Measurements from ENCODE around the gene ASPN.

Gene ASPN

DNA sequence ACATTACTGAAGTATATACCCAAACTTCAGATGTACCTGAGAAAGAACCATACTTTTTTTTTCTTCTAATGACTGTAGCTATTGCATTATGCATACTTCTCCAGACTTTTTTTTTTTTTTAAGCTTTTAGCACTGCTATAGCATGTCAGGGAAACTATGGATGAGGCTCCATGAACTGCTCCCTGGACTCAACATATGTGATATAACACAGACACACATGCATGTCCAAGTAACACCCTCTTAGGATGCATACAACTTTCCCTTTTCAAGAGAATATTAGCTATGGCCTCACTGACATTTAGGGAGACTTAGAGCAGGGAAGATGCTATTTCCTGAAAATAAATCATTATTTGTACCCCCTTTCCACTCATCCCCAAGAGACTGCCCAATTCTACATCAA lies 499 bp upstream of the ASPN start:
- TF ChIP-seq, protein P1, sequence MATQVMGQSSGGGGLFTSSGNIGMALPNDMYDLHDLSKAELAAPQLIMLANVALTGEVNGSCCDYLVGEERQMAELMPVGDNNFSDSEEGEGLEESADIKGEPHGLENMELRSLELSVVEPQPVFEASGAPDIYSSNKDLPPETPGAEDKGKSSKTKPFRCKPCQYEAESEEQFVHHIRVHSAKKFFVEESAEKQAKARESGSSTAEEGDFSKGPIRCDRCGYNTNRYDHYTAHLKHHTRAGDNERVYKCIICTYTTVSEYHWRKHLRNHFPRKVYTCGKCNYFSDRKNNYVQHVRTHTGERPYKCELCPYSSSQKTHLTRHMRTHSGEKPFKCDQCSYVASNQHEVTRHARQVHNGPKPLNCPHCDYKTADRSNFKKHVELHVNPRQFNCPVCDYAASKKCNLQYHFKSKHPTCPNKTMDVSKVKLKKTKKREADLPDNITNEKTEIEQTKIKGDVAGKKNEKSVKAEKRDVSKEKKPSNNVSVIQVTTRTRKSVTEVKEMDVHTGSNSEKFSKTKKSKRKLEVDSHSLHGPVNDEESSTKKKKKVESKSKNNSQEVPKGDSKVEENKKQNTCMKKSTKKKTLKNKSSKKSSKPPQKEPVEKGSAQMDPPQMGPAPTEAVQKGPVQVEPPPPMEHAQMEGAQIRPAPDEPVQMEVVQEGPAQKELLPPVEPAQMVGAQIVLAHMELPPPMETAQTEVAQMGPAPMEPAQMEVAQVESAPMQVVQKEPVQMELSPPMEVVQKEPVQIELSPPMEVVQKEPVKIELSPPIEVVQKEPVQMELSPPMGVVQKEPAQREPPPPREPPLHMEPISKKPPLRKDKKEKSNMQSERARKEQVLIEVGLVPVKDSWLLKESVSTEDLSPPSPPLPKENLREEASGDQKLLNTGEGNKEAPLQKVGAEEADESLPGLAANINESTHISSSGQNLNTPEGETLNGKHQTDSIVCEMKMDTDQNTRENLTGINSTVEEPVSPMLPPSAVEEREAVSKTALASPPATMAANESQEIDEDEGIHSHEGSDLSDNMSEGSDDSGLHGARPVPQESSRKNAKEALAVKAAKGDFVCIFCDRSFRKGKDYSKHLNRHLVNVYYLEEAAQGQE (IDR thresholded peaks at IDR 0.05; ENCODE audit: insufficient read depth in 1 of 2, low read depth in 2 of 2, low read length in 2 of 2), result no peak
- TF ChIP-seq POLR2AphosphoS5 (IDR thresholded peaks at IDR 0.05; ENCODE audit: low read depth, low read length) (no peak), TAF1 (IDR thresholded peaks at IDR 0.05; ENCODE audit: borderline replicate concordance, insufficient read depth, low read length) (no peak), SIN3A (IDR thresholded peaks at IDR 0.05; ENCODE audit: borderline replicate concordance, insufficient read depth, low read length) (no peak), FOXP2 (optimal IDR thresholded peaks at IDR 0.05; ENCODE audit: borderline replicate concordance, extremely low read depth, extremely low read length, insufficient read depth) (no peak)

GRCh38 chr9:92480986-92481633 lies 1.2 kb downstream of the ASPN start:
- no peak for TF ChIP-seq FOXP2 (optimal IDR thresholded peaks at IDR 0.05; ENCODE audit: borderline replicate concordance, extremely low read depth, extremely low read length, insufficient read depth)
- TF ChIP-seq TAF1 (IDR thresholded peaks at IDR 0.05; ENCODE audit: borderline replicate concordance, insufficient read depth, low read length), result no peak
- TF ChIP-seq POLR2AphosphoS5 (IDR thresholded peaks at IDR 0.05; ENCODE audit: low read depth, low read length), result no peak

DNA sequence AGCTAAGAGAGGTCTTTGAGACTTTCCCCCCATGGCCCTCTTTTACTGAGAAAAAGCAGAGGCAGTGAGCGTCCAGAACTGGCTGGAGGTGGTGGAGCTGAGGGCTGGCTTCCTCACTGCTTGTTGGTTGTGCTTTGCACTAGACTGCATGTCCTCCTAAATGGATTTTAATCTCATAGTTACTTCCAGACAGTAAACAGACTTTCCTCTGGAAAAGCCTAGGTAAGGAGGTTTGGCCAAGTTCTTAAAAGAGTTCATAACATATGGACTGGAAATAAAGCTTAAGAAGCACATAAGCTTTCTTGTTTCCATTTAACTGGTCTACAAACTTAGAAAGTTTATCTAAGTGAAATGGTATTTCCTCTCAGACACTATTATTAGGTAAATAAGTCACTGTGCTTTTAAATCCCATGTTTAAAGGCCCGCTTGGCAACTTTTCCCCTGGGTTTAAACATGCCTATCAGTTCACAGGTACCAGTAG lies 2.0 kb downstream of the ASPN start:
- TF ChIP-seq SIN3A (IDR thresholded peaks at IDR 0.05; ENCODE audit: borderline replicate concordance, insufficient read depth, low read length) (no peak), FOXP2 (optimal IDR thresholded peaks at IDR 0.05; ENCODE audit: borderline replicate concordance, extremely low read depth, extremely low read length, insufficient read depth) (no peak), TAF1 (IDR thresholded peaks at IDR 0.05; ENCODE audit: borderline replicate concordance, insufficient read depth, low read length) (no peak), POLR2AphosphoS5 (IDR thresholded peaks at IDR 0.05; ENCODE audit: low read depth, low read length) (no peak)
- TF ChIP-seq, protein P1 (IDR thresholded peaks at IDR 0.05; ENCODE audit: insufficient read depth in 1 of 2, low read depth in 2 of 2, low read length in 2 of 2), result no peak

DNA sequence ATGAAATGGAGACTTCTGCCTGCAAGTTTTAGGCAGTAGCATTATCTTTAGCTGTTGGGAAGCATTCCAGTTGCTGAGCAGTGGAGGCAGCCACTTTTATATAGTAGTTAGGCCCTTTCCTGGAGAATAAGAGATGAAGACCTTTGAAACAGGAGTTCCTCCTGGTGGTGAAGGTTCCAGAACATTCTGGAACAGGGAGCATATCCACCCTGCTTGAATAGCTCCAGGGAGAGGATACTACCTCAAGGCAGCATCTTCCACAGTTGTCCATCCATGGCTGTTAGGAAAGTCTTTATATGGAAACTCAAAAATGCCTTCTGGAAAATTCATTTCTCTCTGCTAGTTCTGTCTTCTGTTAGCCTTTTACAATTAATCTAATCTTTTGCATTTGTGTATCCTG lies 3.0 kb downstream of the ASPN start:
- TF ChIP-seq, protein P1 (IDR thresholded peaks at IDR 0.05; ENCODE audit: insufficient read depth in 1 of 2, low read depth in 2 of 2, low read length in 2 of 2), result no peak
- TF ChIP-seq SIN3A (IDR thresholded peaks at IDR 0.05; ENCODE audit: borderline replicate concordance, insufficient read depth, low read length) (no peak), TAF1 (IDR thresholded peaks at IDR 0.05; ENCODE audit: borderline replicate concordance, insufficient read depth, low read length) (no peak), POLR2AphosphoS5 (IDR thresholded peaks at IDR 0.05; ENCODE audit: low read depth, low read length) (no peak), FOXP2 (optimal IDR thresholded peaks at IDR 0.05; ENCODE audit: borderline replicate concordance, extremely low read depth, extremely low read length, insufficient read depth) (no peak)

GRCh38 chr9:92478783-92479182 lies 3.5 kb downstream of the ASPN start:
- TF ChIP-seq POLR2AphosphoS5 (IDR thresholded peaks at IDR 0.05; ENCODE audit: low read depth, low read length), result no peak
- TF ChIP-seq, protein P1 (IDR thresholded peaks at IDR 0.05; ENCODE audit: insufficient read depth in 1 of 2, low read depth in 2 of 2, low read length in 2 of 2), result no peak
